HG03558 (cell line): ENCODE measurements around the gene CSNK2B.

Experiments used
- ATAC-seq: cut with Tn5 transposase; IDR thresholded peaks from one replicate; pipeline ENCODE4 v1.9.1; 2021; ENCODE audit warnings: moderate number of reproducible peaks; ENCODE audit not compliant: unreplicated experiment; ENCODE audit errors: extremely low read depth

The CSNK2B gene

DNA sequence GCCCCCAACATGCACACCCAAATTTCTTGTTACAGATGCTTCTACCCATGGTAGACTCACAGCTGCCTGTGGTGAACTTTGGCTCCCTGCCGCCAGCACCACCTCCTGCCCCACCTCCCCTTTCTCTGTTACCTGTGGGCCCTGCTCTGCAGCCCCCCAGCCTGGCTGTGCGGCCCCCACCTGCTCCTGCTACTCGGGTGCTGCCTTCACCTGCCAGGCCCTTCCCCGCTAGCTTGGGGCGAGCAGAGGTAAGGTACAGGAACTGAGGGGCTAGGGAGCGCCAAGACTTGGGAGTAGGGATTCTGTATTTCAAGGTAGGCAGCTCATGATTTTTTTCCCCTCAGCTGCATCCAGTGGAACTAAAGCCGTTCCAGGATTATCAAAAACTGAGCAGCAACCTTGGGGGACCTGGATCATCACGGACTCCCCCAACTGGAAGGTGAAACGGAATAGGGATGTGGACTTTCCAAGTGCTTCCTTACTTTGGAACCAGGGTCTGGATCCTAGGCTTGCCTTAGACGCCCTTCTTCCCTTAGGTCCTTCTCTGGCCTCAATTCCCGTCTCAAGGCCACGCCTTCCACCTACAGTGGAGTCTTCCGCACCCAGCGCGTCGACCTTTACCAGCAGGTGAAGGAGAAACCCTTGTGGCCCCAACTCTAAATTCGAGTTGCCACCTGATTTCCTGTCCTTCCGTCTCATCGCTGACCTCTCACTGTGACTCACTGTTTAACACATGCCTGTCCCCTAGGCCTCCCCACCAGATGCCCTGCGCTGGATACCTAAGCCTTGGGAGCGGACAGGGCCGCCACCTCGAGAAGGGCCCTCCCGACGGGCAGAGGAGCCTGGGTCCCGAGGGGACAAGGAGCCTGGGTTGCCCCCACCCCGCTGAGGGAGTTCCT lies 28.9 kb upstream of the CSNK2B start:
- no peak for ATAC-seq

DNA sequence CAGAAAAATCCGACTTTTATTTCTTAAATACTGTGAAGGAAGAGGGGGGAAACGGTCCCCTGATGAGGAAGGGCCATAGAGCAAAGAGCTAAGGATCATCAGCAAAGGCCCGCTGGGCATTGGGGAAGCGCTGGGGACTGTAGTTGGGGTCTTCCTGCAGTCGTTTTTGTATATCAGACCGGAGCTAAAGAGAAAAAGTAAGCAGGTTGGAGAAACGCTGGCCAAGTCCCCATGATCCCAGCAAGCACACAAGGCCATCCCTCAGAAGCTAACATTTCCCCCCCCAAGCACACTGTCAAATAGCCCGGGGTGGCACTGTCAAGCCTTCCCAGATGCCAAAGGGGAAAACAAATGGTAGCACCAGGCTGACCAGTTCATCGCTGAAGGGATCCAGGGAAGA lies 26.8 kb upstream of the CSNK2B start:
- ATAC-seq = no peak

DNA sequence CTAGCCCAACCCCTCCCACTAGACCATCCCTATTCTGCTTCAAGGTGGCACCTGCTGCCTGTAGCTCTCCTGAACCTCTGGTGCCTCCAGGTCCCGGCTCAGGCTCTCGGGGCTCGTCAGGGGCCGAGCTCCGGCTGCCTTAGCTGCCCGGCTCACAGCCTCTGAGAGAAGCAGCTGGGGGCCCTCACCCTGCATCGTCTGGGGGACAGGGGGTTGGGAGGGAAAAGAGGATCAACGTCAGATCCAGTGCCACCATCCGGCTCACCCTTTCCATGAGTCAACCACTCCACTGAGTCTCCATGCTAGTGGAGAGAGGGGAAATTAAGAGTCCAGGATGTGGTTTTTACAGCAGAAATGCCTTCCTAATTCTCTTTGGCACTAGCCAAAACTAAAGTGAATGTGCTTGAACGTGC lies 26.4 kb upstream of the CSNK2B start:
- no peak for ATAC-seq

DNA sequence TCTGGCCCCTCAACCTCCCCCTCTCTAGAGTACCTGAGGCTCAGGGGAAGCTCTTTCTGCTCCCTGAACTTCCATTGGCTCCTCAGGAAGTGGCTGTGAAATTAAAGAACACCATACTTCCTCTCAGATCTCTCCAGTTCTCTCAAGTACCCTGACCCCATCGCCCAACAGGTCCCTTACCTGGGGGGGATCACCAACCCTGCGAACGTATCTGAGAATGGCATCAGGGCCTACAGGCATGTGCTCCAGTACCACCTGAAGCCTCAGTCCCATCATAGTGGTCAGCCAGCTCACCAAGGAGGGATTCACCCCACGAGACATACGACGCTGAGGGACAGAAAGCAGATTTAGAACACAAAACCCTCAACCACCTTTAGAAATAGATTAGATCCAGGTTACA lies 25.3 kb upstream of the CSNK2B start:
- no peak for ATAC-seq

DNA sequence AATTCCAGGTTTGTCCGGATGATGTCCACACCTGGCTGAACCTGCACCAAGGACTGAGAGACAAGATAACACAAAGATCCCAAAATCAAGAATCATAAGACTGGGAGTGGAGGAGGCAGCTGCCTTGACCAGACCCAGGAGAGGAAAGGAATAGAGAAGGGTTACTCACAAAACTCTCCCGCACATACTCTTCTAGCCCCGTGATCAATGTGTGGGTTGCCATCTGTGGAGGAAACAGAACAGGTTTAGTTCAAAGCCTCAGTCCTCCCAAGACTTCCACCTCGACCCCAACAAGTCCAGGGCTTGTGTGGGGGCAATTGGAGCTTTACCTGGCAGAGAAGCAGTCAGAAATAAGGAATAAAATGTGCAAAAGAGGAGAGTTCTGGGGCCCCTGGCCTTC lies 24.5 kb upstream of the CSNK2B start:
- ATAC-seq = no peak

DNA sequence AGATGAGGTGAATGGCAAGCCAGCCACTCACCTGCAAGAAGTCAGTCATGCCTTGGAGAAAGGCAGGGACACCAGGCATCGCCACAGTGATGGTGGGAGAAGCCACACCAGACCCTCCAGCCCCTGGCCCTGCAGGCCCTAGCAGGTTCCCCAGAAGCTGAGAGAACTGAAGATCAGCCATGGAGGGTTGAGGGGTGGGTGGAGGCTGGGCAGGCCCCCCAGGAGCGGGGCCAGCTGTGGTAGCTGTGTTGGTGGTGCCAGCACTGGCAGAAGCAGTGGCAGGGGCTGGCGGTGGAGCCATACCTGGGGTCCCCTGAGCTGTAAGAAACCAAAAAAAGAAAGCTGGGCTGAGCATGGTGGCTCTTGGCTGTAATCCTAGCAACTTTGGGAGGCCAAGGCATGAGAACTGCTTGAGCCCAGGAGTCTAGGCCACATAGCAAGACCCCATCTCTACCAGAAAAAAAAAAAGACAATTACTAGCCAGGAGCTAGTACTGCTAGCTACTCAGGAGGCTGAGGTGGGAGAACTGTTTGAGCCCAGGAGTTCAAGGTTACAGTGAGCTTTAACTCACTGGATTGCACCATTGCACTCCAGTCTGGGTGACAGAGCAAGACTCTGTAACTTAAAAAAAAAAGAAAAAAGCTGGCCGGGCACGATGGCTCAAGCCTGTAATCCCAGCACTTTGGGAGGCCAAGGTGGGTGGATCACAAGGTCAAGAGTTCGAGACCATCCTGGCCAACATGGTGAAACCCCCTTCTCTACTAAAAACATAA lies 22.9 kb upstream of the CSNK2B start:
- no peak for ATAC-seq

DNA sequence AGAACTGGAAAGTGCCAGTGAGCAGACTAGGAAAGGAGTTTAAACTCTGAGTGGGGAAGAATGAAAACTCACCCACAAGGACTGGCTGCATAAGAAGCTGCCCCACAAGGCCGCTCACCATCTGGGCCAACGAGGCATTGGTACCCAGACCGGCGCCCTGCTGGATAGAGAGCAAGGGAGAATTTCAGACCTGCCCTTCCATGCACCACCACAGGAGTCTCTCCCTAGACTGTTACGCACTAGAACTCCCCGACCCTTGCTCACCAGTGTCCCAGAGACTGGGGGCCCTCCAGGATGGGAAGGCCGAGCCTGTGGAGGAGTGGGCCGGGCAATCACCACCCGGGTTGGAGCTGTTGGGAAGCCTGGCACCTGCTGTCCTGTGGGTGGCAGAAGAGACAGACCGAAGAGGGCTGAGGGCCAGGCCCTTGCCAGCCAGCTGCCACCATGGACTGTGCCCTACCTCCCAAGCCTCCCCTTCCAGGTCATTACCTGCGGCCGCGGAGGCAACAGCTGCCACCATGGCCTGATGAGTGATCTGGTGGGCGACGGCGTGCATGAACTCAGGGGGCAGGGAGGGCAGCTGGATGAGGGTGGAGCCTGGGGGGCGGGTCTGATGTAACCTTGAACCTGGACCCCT lies 21.9 kb upstream of the CSNK2B start:
- ATAC-seq = no peak

DNA sequence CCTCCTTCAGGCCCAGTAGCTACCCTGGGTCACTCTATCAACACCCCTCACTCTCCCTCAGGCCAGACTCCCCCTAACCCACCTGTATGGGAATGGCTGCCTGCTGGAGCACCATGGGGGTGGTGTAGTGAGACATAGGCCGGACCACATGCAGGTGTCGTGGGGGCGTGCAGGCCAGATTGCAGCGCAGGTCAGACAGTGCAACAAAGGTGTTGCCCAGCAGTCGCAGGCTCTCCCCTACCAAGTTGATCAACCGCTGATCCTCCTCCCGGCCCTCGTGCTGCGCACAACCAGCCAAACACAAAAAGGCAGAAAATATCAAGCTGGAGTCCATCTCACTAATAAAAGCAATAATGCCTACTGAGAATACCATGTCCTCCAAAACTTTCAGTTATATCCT lies 20.6 kb upstream of the CSNK2B start:
- no peak for ATAC-seq

DNA sequence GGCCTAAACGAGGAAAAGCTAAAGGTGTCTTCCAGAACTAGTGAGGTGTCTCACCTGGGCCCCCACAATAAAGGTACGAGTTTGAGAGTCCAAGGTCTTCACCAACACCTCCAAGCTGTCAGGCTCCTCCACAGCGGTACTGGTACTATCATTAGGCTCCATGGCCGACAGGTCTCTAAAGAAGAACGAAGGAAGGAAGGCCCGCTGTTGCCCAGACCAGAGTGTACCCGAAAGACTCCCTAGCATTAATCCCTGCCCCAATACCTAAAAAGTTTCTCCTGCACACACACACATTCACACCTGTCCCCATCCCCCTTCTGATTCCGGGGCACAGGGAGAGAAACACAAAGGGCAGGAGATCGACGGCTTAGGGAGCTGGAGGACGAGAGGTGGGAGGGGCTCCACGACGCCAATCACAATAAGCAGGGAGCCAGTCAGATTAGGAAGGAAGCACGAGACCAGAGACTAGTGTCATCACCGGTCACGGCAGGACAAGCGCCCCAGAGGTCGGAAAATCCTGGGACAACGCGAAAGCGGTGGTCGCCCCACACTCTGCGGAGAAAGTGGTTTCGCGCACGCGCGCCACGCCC lies 14.2 kb upstream of the CSNK2B start:
- no peak for ATAC-seq

DNA sequence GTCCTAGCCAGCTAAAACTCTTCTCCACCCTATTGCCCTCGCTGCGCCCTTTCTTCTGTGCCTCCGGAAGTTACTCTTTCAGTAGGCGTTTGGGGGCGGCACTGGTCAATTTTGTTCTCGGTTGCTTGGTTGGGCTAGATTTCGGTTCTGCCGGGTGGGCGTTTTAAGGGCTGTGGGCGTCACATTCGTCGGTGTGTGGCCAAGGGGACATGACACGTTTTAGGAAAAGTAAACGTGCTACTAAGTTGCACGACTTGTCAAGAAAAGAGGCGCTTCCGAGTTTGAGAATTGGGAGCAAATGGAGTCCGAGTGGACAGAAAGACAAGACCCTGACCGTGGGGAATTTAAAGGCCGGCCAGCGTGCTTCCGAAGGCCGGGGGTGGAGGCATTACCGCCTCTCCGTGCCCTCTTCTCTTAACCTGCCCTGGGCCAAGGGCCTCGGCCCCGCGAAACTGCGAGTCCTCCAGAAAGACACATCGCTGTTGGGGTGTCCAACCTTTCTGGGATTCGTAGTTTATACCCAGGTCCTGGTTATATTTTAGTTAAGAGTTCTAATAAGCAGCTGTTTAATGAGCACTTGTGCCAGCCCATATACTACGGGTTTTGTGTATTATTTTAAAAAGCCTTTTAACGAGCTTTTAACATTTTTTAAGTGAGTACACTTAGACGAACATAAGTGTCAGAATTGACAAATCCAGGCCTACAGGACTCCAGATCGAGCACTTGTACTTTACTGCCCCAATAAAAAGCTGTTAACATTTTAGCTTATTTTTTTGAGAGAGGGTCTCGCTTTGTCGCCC lies 12.8 kb upstream of the CSNK2B start:
- no peak for ATAC-seq

DNA sequence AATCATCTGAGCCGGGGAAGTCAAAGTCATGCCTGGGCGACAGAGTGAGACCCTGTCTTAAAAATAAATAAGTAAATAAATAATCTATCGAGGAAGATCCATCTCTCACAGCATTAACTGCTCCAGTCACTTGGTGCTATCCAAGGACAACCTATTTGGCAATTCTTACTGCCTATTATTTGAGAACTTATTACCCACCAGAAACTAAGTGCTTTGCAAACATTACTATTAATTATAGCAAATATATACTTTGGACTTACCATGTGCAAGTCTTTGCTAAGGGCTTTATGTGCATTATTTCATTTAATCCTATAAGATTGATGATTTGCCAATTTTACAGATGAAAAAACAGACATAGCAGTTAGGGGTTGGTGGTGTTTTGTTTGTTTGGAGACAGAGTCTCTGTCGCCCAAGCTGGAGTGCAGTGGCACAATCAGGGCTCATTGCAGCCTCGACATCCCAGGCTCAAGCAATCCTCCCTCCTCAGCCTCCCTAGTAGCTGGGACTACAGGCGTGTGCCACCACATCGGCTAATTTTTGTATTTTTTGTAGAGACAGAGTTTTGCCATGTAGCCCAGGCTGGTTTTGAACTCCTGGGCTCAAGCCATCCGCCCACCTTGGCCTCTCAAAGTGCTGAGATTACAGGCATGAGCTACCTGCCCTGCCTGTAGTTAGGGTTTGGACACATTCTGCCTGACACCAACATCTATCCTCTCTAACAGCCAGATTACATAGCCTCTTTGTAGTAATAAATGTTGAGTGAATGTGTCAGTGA lies 11.1 kb upstream of the CSNK2B start:
- ATAC-seq = no peak

DNA sequence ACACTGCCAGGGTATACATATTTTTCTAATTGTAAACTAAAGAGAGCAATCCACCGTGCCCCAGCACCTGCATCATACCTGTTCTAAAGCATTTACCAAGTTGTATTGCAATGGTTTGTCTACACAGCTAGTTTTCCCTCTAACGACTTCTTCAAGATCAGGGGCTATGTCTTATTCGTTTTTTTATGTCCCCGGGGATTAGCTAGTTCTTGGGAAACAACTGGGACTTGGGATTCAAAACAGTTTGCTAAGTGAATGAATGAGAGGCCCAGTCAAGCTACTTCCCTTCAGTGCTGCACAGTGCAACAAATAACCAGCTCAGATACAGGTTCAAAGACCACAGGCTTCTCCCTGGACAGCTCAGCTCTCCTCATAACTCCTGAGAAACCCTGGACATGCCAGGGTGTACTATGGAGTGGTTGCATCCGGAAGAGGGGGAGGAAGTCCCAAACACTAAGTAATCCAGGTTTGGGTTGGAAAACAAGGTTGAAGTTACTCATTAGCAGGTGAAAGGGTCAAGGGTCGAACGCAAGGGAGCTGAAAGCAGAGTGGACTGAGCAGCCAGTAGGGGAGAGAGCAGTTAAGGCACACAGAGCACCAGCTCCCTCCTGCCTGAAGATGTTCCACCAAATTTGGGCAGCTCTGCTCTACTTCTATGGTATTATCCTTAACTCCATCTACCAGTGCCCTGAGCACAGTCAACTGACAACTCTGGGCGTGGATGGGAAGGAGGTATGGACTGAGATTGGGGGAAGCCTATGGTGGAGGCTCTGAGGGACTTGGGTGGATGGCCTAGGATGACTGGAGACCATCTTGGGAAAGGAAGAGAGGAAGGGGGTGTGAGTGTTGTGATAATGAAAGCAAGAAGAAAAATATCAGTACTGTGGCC lies 10.3 kb upstream of the CSNK2B start, which contains the start of gene APOM:
Gene APOM, plus strand, starts transcription at position 546 of the 889 bp plus-strand sequence. Its CDS starts 73 bp downstream, at position 619.
- no peak for ATAC-seq

DNA sequence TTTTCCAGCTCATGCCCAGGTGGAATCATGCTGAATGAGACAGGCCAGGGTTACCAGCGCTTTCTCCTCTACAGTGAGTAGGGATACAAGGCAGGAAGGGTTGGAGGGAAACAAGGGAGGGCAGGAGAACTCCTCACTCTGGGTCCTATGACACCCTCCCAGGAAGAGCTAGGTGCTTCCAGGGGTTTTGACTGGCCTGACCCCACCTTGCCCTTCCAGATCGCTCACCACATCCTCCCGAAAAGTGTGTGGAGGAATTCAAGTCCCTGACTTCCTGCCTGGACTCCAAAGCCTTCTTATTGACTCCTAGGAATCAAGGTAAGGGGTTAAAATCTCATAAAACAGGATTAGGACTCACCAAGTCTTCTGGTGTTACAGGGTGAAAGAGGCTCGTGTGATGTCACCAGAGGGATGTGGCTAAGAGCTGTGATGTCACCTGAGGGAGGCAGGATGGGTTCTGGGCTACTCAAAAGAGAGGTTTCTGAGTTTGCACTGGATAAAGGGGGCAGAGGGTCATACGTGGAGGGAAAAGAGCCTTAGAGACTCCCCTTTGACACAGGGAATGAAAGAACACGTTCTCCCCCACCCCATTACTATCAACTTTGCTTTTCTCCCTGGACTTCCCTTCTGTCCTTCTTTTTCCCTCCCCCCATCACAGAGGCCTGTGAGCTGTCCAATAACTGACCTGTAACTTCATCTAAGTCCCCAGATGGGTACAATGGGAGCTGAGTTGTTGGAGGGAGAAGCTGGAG lies 8.3 kb upstream of the CSNK2B start:
- ATAC-seq = no peak

DNA sequence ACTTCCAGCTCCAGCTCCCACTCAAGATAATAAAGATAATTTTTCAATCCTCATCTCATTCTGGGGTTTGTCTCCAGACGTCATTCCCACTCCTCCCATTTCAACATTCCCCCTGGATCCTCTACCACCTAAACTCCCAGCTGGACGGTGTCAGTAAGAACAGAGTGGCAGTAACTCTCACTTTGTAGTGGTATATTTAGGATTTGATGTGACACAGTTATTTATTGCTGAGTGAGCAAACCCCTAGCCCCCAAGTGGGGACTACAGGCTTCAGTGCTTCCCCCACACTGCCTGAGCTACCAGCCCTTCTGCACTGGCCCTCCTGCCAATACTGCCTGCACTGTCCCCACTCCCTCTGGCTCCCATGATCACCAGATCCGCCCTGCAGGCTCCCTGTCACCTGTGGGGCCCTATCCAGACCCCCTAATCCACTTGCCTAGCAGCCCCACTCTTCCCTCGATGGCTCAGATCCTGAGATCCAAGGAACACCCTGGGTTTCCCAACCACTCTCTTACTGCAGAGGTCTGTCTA lies 7.7 kb upstream of the CSNK2B start:
- ATAC-seq = no peak

DNA sequence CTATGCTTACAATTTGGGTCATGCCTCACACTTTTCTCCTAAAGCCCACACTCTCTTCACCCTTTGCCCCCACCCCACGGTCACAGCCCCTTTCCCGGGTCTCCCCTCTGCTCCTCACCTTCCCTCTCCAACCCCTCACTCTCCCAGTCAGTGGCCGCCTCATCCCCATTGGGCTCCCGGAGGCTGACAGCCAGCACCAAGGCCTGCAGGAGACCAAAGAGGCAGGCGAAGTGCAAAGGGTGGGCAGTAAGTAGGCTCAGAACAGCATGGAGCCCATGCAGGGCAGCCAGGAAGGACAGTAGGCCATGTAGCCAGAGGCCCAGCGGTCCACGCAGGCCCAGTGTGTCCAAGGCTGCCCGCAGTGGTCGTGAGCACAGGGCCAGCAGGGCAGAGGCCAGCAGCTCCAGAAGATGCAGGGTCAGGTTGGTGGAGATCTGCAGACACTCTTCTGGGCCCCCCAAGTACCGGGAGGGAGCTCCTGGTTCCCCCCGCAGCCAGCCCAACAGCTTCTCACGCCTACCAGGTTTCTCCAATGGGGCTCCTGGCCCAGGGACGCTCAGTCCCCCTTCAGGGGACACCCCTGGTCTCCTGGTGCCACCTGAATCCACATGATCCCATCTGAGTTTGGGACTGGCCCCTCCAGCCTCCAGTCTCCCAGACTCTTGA lies 6.8 kb upstream of the CSNK2B start:
- no peak for ATAC-seq

DNA sequence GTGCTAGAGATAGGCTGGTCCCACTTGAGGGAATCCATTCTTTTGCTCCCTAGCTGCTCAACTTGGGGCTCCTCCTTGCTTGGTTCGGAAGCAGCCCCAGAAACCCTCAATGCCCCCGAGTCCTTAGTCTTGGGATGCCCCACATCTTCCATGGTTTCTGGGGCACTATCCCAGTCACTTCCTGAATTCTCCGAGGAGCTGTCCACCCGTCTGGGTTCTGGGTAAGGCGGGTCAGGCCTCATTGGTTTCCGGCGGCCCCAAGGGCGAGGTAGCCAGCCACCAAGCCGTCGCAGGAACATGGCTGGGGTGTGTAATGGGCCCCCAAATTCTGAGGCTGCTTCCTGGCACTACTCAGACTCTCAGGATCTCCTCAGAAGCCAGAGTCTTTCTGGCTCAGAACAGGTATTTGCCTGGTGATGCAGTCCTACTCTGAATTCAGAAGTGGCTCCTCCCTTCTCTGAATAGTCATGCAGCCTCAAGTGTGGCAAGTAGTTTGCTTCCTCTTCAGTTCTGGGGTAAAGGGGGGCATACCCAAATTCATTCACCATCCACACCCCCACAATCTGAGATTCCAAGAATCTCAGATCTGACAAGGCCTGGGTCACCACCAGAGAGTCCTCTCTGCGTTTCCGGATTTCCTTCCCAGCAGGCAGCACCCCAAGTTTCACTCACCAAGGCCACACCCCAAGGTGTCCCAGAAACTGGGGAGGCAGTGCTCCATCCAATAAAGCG lies 6.1 kb upstream of the CSNK2B start:
- ATAC-seq = no peak
